ENCODE data around the gene ANKRD11. TPM values are rescaled to one million over a fixed set of nuclear protein-coding genes. Genes with fewer than 3 reads are reported as not detected.
"Not testable (repeated sequence)": the region's sequence is repeated elsewhere in the genome, so short reads cannot be mapped to it uniquely, and the experiment has no call there.

The ANKRD11 gene
- total and polyA plus RNA-seq, 5 experiments from 2014 or later, result 8.9 to 328 (median 61.1) TPM

DNA sequence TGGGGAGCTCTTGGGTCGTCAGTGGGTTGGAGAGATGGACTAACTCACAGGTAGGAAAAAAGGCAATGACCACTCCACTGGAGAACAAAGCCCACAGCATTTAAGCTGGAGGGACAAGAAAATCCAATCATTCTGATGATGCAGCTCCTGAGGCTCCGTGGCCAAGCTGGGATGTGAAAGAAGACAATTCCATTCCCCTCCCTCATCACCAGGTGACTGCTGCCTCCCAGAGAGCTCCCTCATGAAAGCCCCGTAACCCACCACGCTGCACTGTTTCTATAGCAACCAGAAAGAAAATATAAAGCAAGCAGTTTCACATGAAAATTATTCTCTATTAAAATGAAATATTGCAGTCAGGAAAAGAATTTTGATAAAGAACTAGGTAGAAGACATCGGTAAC is 15.2 kb downstream of the ANKRD11 start:
- H3K9me3 Mint-ChIP-seq, result peaks cover 0 to 5% (median 1%) of the 10 kb centered on the region in 9 donors
- no peak for ATAC-seq
- peak overlapping the region in 9 of 10 donors; percentile 18 to 92 (median 48) for H3K4me3 Mint-ChIP-seq
- no peaks in the 10 kb centered on the region for H3K27me3 Mint-ChIP-seq
- H3K27ac Mint-ChIP-seq, result peak overlapping the region; percentile 46 to 88 (median 84)
- peak in 1 of 10 donors; percentile 44 for DNase-seq
- POLR2A ChIA-PET, result interaction anchor here (1.0 to 2.0 kb wide), 5 partner anchors 9 to 36 kb away, joined by 3 to 9 read pairs (median 4); no protein-coding TSS in a partner anchor
- peaks cover 0 to 4% (median 2%) of the 10 kb centered on the region in 3 donors for H3K36me3 Mint-ChIP-seq
- peaks cover 52 to 97% (median 92%) of the 10 kb centered on the region in 4 donors for H3K4me1 Mint-ChIP-seq

- H3K27me3 Mint-ChIP-seq, result no peaks in the 10 kb centered on the region
- peak overlapping the region; percentile 2 to 92 (median 78) for H3K4me3 Mint-ChIP-seq
- DNase-seq (no peak), ATAC-seq (no peak)
- peaks cover 0 to 7% (median 4%) of the 10 kb centered on the region in 3 donors for H3K36me3 Mint-ChIP-seq
- POLR2A ChIA-PET, result interaction anchor here (0.6 to 2.0 kb wide), 6 partner anchors 10 to 38 kb away, joined by 3 to 9 read pairs (median 4); no protein-coding TSS in a partner anchor
- peaks cover 0 to 5% (median 1%) of the 10 kb centered on the region in 9 donors for H3K9me3 Mint-ChIP-seq
- H3K4me1 Mint-ChIP-seq, result peaks cover 52 to 96% (median 90%) of the 10 kb centered on the region in 4 donors
- peak overlapping the region; percentile 41 to 90 (median 86) for H3K27ac Mint-ChIP-seq
Measured at GRCh38 chr16:89473791-89474414, 16.5 kb downstream of the ANKRD11 start.

DNA sequence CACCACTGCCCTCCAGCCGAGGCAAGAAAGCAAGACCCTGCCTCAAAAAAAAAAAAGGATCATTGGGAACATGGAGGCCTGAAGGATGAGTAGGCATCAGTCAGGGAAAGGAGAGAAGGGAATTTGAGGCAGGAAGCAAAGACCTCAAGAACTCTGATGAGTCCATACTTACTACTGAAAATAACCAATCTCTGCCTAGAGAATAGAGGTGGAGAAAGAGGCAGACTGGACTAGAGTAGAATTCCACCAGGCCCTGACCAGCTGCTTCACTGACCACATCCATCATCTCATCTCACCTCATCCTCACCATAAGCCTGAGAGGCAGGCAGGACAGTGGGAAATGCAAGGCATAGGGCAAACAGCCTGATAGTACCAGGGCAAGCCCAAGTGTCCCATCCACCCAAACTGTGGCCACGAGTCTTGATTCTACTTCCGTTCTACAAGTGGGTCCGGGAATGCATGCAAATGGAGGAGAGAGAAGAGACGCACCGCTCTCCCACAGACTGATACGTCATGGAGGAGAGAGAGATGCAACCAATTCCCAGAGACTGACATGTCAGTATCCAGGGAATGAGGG is 17.1 kb downstream of the ANKRD11 start:
- Mint-ChIP-seq H3K9me3 (peaks cover 0 to 5% (median 1%) of the 10 kb centered on the region in 9 donors), H3K4me1 (peaks cover 46 to 95% (median 88%) of the 10 kb centered on the region in 4 donors)
- ATAC-seq, result no peak

DNA sequence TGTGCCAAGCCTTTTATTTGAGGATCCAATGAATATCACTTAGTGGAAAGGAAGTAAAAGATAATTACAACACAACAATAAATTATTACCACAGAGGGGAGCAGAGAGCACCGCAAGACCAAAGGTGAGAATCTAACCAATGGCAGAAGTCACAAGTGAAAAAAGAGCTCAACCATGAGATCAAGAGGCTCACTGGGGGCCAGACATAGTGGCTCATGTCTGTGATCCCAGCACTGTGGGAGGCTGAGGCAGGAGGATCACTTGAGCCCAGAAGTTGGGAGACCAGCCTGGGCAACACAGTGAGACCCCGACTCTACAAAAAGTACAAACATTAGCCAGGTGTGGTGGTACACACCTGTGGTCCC is 17.7 kb downstream of the ANKRD11 start:
- Mint-ChIP-seq H3K4me3 (peak overlapping the region in 9 of 10 donors; percentile 55 to 83 (median 76)), H3K36me3 (peaks cover 0 to 10% (median 4%) of the 10 kb centered on the region in 3 donors), H3K9me3 (peaks cover 0 to 5% (median 1%) of the 10 kb centered on the region in 9 donors), H3K4me1 (peaks cover 43 to 95% (median 88%) of the 10 kb centered on the region in 4 donors), H3K27me3 (no peaks in the 10 kb centered on the region), H3K27ac (peak overlapping the region; percentile 19 to 90 (median 78))
- ATAC-seq, result peak in 1 of 2 donors; percentile 22
- DNase-seq, result no peak
- POLR2A ChIA-PET, result interaction anchor here (1.1 to 1.8 kb wide), 3 partner anchors 11 to 35 kb away, joined by 3 to 12 read pairs (median 4); partner anchors contain the start of gene ANKRD11

More for the DNA sequence above, 17.1 kb downstream of the ANKRD11 start:
- Mint-ChIP-seq H3K27ac (peak overlapping the region in 9 of 10 donors; percentile 19 to 90 (median 82)), H3K27me3 (no peaks in the 10 kb centered on the region), H3K4me3 (peak overlapping the region in 9 of 10 donors; percentile 19 to 92 (median 78)), H3K36me3 (peaks cover 0 to 7% (median 4%) of the 10 kb centered on the region in 3 donors)
- POLR2A ChIA-PET, result interaction anchor here (1.1 to 2.0 kb wide), 3 partner anchors 11 to 28 kb away, joined by 3 to 12 read pairs (median 5); no protein-coding TSS in a partner anchor
- DNase-seq, result no peak

DNA sequence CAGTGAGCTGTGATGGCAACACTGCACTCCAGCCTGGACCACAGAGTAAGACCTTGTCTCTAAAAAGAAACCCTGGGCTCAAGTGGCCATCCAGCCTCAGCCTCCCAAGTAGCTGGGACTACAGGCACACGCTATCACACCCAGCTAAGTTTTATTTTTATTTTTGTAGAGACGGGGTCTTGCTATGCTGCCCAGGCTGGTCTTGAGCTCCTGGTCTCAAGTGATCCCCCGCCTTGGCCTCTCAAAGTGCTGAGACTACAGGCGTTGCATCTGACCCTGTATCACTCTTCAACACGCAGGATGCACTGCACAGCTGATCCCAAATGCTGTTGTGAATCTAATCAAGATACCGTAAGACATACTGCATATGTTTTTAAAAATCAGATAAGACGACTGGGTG is 23.0 kb downstream of the ANKRD11 start:
- peaks cover 26 to 88% (median 76%) of the 10 kb centered on the region in 4 donors for H3K4me1 Mint-ChIP-seq
- DNase-seq, result no peak
- H3K9me3 Mint-ChIP-seq, result no peaks in the 10 kb centered on the region
- H3K4me3 Mint-ChIP-seq, result peak overlapping the region in 6 of 10 donors; percentile 21 to 54 (median 36)
- H3K27ac Mint-ChIP-seq, result peak overlapping the region in 9 of 10 donors; percentile 30 to 75 (median 65)
- ATAC-seq, result no peak
- POLR2A ChIA-PET, result interaction anchor here (1.0 to 2.2 kb wide), 3 partner anchors 10 to 15 kb away, joined by 4 to 14 read pairs (median 5); no protein-coding TSS in a partner anchor
- H3K36me3 Mint-ChIP-seq, result peaks cover 0 to 20% (median 0%) of the 10 kb centered on the region in 3 donors
- no peaks in the 10 kb centered on the region for H3K27me3 Mint-ChIP-seq

GRCh38 chr16:89466920-89467319 is 23.4 kb downstream of the ANKRD11 start:
- POLR2A ChIA-PET, result interaction anchor here (0.9 to 2.2 kb wide), 5 partner anchors 10 to 25 kb away, joined by 3 to 14 read pairs (median 4); no protein-coding TSS in a partner anchor
- Mint-ChIP-seq H3K27me3 (no peaks in the 10 kb centered on the region), H3K4me3 (peak overlapping the region in 9 of 10 donors; percentile 4 to 60 (median 23)), H3K27ac (peak overlapping the region in 9 of 10 donors; percentile 24 to 79 (median 69)), H3K9me3 (no peaks in the 10 kb centered on the region), H3K4me1 (peaks cover 21 to 85% (median 74%) of the 10 kb centered on the region in 4 donors), H3K36me3 (peaks cover 0 to 20% (median 0%) of the 10 kb centered on the region in 3 donors)
- no peak for DNase-seq
- peak in 1 of 2 donors; percentile 17 for ATAC-seq

GRCh38 chr16:89463312-89463711 is 27.0 kb downstream of the ANKRD11 start:
- POLR2A ChIA-PET, H3K4me3 Mint-ChIP-seq, ATAC-seq, DNase-seq, H3K9me3 Mint-ChIP-seq, H3K27me3 Mint-ChIP-seq: not testable (repeated sequence)
- peak overlapping the region in 1 of 10 donors; percentile 26 for H3K27ac Mint-ChIP-seq
- H3K4me1 Mint-ChIP-seq, result peaks cover 27 to 83% (median 78%) of the 10 kb centered on the region in 4 donors
- peaks cover 0 to 21% (median 6%) of the 10 kb centered on the region in 3 donors for H3K36me3 Mint-ChIP-seq

- peaks cover 0 to 17% (median 6%) of the 10 kb centered on the region in 3 donors for H3K36me3 Mint-ChIP-seq
- DNase-seq, POLR2A ChIA-PET, H3K27me3 Mint-ChIP-seq, H3K9me3 Mint-ChIP-seq, ATAC-seq: not testable (repeated sequence)
- H3K27ac Mint-ChIP-seq, result peak overlapping the region in 1 of 10 donors; percentile 53
- H3K4me1 Mint-ChIP-seq, result peaks cover 27 to 82% (median 75%) of the 10 kb centered on the region in 4 donors
- peak overlapping the region in 2 of 10 donors; percentile 5 to 34 for H3K4me3 Mint-ChIP-seq
Measured at GRCh38 chr16:89462639-89463038, 27.7 kb downstream of the ANKRD11 start.

DNA sequence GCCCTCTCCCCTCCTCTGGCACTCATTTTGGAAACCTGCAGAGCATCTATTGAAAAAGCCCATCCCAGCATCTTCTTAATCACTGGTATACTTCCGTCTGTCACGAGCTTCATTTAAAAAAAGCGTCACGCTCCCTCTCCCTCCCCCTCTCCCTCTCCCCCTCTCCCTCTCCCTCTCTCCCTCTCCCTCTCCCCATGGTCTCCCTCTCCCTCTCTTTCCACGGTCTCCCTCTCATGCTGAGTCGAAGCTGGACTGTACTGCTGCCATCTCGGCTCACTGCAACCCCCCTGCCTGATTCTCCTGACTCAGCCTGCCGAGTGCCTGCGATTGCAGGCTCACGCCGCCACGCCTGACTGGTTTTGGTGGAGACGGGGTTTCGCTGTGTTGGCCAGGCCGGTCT is 28.5 kb downstream of the ANKRD11 start:
- H3K27ac Mint-ChIP-seq, result peak overlapping the region in 4 of 10 donors; percentile 7 to 62 (median 52)
- ATAC-seq, DNase-seq, H3K27me3 Mint-ChIP-seq, H3K9me3 Mint-ChIP-seq: not testable (repeated sequence)
- H3K4me3 Mint-ChIP-seq, result peak overlapping the region in 2 of 10 donors; percentile 10 to 19
- POLR2A ChIA-PET, result interaction anchor here (0.9 kb wide), 1 partner anchor 214 kb away, joined by 6 read pairs; no protein-coding TSS in a partner anchor
- H3K36me3 Mint-ChIP-seq, result peaks cover 0 to 13% (median 6%) of the 10 kb centered on the region in 3 donors
- H3K4me1 Mint-ChIP-seq, result peaks cover 27 to 80% (median 68%) of the 10 kb centered on the region in 4 donors

DNA sequence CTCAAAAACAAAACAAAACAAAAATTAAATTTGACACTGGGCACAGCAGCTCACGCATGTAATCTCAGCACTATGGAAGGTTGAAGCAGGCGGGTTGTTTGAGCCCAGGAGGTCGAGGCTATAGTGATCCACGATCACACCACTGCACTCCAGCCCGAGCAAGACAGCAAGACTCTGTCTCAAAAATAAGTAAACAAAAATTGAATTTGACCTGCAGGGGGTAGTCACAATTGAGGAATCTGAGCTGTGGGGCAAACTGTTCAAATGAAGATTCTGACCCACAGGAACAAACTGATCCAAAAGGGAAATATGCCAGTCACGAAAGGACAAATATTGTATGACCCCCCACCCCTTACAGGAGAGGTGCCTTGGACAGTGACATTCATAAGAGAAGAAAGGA is 29.8 kb downstream of the ANKRD11 start:
- Mint-ChIP-seq H3K4me1 (peaks cover 29 to 79% (median 67%) of the 10 kb centered on the region in 4 donors), H3K36me3 (peaks cover 0 to 10% (median 6%) of the 10 kb centered on the region in 3 donors), H3K27ac (peak overlapping the region in 7 of 10 donors; percentile 53 to 88 (median 62)), H3K4me3 (peak overlapping the region in 6 of 10 donors; percentile 10 to 54 (median 31)), H3K27me3 (no peaks in the 10 kb centered on the region), H3K9me3 (no peaks in the 10 kb centered on the region)
- DNase-seq (no peak), ATAC-seq (peak in 1 of 2 donors; percentile 21)
- POLR2A ChIA-PET, result no interaction called here

DNA sequence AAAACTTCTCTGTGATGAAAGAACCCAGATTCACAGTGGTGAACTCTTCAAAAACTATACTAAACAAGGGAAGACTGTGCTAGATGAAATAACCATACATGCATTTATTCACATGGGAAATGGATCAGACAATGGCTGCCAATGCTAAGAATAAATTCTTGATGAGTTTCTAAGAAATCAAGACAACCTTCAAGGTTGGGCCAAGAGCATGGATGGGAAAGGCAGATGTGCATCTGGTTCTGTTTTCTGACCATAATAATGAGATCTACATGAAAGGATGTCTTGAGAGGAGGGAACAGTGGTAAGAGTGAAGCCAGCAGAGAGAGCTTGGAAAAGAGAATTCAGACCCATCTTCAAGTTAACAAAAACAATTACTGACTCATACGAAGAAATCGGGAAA is 31.4 kb downstream of the ANKRD11 start:
- POLR2A ChIA-PET, result interaction anchor here (1.0 kb wide), 1 partner anchor 13 kb away, joined by 7 read pairs; no protein-coding TSS in a partner anchor
- Mint-ChIP-seq H3K4me1 (peaks cover 31 to 74% (median 64%) of the 10 kb centered on the region in 4 donors), H3K27me3 (no peaks in the 10 kb centered on the region), H3K27ac (peak overlapping the region in 9 of 10 donors; percentile 7 to 80 (median 27)), H3K4me3 (peak overlapping the region in 5 of 10 donors; percentile 15 to 37 (median 24)), H3K36me3 (peaks cover 0 to 7% (median 6%) of the 10 kb centered on the region in 3 donors), H3K9me3 (no peaks in the 10 kb centered on the region)
- no peak for DNase-seq
- no peak for ATAC-seq

DNA sequence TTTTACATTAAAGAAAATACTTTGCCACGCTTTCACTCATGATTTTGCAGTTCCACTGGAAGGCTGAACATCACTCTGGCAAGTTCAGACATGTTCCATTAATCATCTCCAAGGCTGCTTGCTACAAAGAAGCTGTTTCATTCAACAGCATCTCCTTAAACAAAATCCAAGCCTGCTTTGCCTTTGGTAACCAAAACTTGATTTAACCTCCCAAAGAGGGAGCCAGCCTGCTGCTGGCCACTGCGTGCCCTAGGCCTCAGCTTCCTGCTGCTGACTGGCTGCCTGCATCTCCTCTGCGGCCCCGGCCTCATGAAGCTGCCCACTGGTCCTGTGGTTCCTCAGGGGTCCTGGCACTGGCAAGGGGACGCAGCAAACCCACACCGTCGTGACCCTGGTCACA is 31.8 kb downstream of the ANKRD11 start:
- no peaks in the 10 kb centered on the region for H3K27me3 Mint-ChIP-seq
- peaks cover 34 to 74% (median 66%) of the 10 kb centered on the region in 4 donors for H3K4me1 Mint-ChIP-seq
- peak overlapping the region in 9 of 10 donors; percentile 7 to 80 (median 56) for H3K27ac Mint-ChIP-seq
- POLR2A ChIA-PET, result interaction anchor here (0.7 to 1.2 kb wide), 4 partner anchors 10 to 31 kb away, joined by 3 to 11 read pairs (median 6); no protein-coding TSS in a partner anchor
- peak overlapping the region in 5 of 10 donors; percentile 15 to 37 (median 24) for H3K4me3 Mint-ChIP-seq
- DNase-seq, result no peak
- no peaks in the 10 kb centered on the region for H3K9me3 Mint-ChIP-seq
- no peak for ATAC-seq
- H3K36me3 Mint-ChIP-seq, result peaks cover 0 to 7% (median 6%) of the 10 kb centered on the region in 3 donors

Measured in naive thymus-derived CD8-positive, alpha-beta T cell (primary cell).